Hepatocyte (in vitro differentiated cells): Measurements from ENCODE around the gene LPP. TPM values are rescaled to one million over a fixed set of nuclear protein-coding genes. Genes with fewer than 3 reads are reported as not detected.

Source experiments
- DNase-seq: peaks from one replicate; pipeline ENCODE4 v3.0.0-alpha.2; 2016; ENCODE audit warnings: low spot score
- H2AFZ ChIP-seq: fragments of 200-600 bp; sonication (generic); 2 replicates; pipeline ENCODE4 v1.6.0; 2016; ENCODE audit warnings: antibody characterized with exemption, mild to moderate bottlenecking
- H3K27ac ChIP-seq: fragments of 200-600 bp; sonication (generic); 2 replicates; pipeline ENCODE4 v1.5.1; 2016; ENCODE audit warnings: mild to moderate bottlenecking
- H3K27me3 ChIP-seq: fragments of 200-600 bp; sonication (generic); 2 replicates; pipeline ENCODE4 v1.6.1; 2016
- H3K36me3 ChIP-seq: fragments of 200-600 bp; sonication (generic); replicated peaks from 2 replicates; pipeline ENCODE4 v1.5.1; 2016; ENCODE audit warnings: low read depth; ENCODE audit not compliant: insufficient read depth
- H3K4me1 ChIP-seq: fragments of 200-600 bp; sonication (generic); 2 replicates; pipeline ENCODE4 v1.5.1; 2016; ENCODE audit warnings: mild to moderate bottlenecking, moderate library complexity; ENCODE audit not compliant: insufficient read depth
- H3K4me2 ChIP-seq: fragments of 200-600 bp; sonication (generic); 2 replicates; pipeline ENCODE4 v1.6.0; 2016
- H3K4me3 ChIP-seq: fragments of 200-600 bp; sonication (generic); 2 replicates; pipeline ENCODE4 v1.5.1; 2016; ENCODE audit warnings: mild to moderate bottlenecking
- H3K79me2 ChIP-seq: fragments of 200-600 bp; sonication (generic); 2 replicates; pipeline ENCODE4 v1.6.0; 2017; ENCODE audit warnings: mild to moderate bottlenecking
- H3K9me2 ChIP-seq: fragments of 200-600 bp; sonication (generic); replicated peaks from 2 replicates; pipeline ENCODE4 v1.6.0; 2017; ENCODE audit warnings: mild to moderate bottlenecking; ENCODE audit not compliant: insufficient read depth
- H3K9me3 ChIP-seq: fragments of 200-600 bp; sonication (generic); 2 replicates; pipeline ENCODE4 v1.5.1; 2016; ENCODE audit warnings: low read depth, mild to moderate bottlenecking
- H4K20me1 ChIP-seq: fragments of 200-600 bp; sonication (generic); 2 replicates; pipeline ENCODE4 v1.6.0; 2016; ENCODE audit warnings: mild to moderate bottlenecking; ENCODE audit not compliant: insufficient read depth, poor library complexity, severe bottlenecking
- CTCF ChIP-seq: fragments of 200-600 bp; sonication (generic); IDR thresholded peaks from 2 replicates; pipeline ENCODE4 v1.5.1; 2016; ENCODE audit warnings: antibody characterized with exemption, mild to moderate bottlenecking; ENCODE audit not compliant: poor library complexity
- EZH2 ChIP-seq: fragments of 200-600 bp; sonication (generic); IDR thresholded peaks from 2 replicates; pipeline ENCODE4 v1.6.1; 2016; ENCODE audit warnings: antibody characterized with exemption, mild to moderate bottlenecking, borderline replicate concordance
- EZH2phosphoT487 ChIP-seq: fragments of 200-600 bp; sonication (generic); IDR thresholded peaks from one replicate; pipeline ENCODE4 v1.6.1; 2018; ENCODE audit warnings: antibody characterized with exemption, mild to moderate bottlenecking, low read depth, moderate library complexity; ENCODE audit not compliant: unreplicated experiment, severe bottlenecking
- whole genome bisulfite sequencing: methylation state at CpG from one replicate; pipeline ENCODE4 v1.1.6; 2016; ENCODE audit warnings: low lambda C conversion rate; ENCODE audit errors: missing lambda C conversion rate; 5-methylcytosine and 5-hydroxymethylcytosine counted together
- polyA plus RNA-seq: library from polyadenylated mRNA; unstranded; fragments of >200 nt; fragmentation: Nextera tagmentation; extraction: Ambion mirVana; gene quantifications from 2 replicates; pipeline ENCODE4 v1.2.1, GENCODE V29; 2016
- total RNA-seq: library from RNA; depleted of rRNA; stranded (reverse); fragments of >200 nt; gene quantifications from 2 replicates; pipeline ENCODE4 v1.2.3, GENCODE V29; 2014

The LPP gene
- total and polyA plus RNA-seq, 2 experiments from 2014 or later: 53.2 to 73.8 TPM

DNA sequence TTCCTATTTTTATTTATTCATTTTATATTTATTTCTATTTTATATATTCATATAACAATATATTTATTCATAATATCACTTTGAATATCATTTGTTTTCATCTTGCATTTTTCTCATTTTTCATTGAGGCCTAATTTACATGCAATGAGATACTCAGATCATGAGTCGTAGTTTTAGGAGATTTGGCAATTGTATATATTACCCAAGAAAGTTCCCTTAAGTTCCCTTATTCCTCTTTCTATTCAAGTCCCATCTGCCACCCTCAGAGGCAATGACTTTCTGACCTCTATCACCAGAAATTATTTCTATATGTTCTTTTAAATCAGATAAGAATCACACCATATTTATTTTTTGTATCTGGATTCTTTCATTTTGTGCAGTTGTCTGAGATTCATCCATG lies 688.7 kb downstream of the LPP start:
- no peak for DNase-seq
- H3K4me2 ChIP-seq: no peak overlapping the region
- H3K79me2 ChIP-seq: peaks cover 9% of the 10 kb centered on the region
- no peaks in the 10 kb centered on the region for H3K9me3 ChIP-seq
- peaks cover 13% of the 10 kb centered on the region for H3K4me1 ChIP-seq
- no peak overlapping the region for H3K4me3 ChIP-seq
- no peaks in the 10 kb centered on the region for H3K36me3 ChIP-seq
- TF ChIP-seq CTCF (no peak), EZH2 (no peak), EZH2phosphoT487 (no peak)
- 90% methylated on average over 1 of the region's 1 CpG for WGBS
- H4K20me1 ChIP-seq: no peaks in the 10 kb centered on the region
- H2AFZ ChIP-seq: no peak overlapping the region
- H3K27ac ChIP-seq: no peak overlapping the region
- H3K9me2 ChIP-seq: no peaks in the 10 kb centered on the region
- no peaks in the 10 kb centered on the region for H3K27me3 ChIP-seq

- Histone ChIP-seq H3K27me3 (no peaks in the 10 kb centered on the region), H3K27ac (no peak overlapping the region), H4K20me1 (no peaks in the 10 kb centered on the region), H3K79me2 (peaks cover 9% of the 10 kb centered on the region), H3K4me1 (peaks cover 13% of the 10 kb centered on the region), H2AFZ (no peak overlapping the region), H3K4me3 (no peak overlapping the region), H3K4me2 (no peak overlapping the region), H3K36me3 (no peaks in the 10 kb centered on the region), H3K9me3 (no peaks in the 10 kb centered on the region), H3K9me2 (no peaks in the 10 kb centered on the region)
- no peak for DNase-seq
- WGBS: 50% methylated on average over 1 of the region's 1 CpG
- TF ChIP-seq CTCF (no peak), EZH2 (no peak), EZH2phosphoT487 (no peak)
These were observed 690.1 kb downstream of the LPP start for GRCh38 chr3:188844096-188844495.

DNA sequence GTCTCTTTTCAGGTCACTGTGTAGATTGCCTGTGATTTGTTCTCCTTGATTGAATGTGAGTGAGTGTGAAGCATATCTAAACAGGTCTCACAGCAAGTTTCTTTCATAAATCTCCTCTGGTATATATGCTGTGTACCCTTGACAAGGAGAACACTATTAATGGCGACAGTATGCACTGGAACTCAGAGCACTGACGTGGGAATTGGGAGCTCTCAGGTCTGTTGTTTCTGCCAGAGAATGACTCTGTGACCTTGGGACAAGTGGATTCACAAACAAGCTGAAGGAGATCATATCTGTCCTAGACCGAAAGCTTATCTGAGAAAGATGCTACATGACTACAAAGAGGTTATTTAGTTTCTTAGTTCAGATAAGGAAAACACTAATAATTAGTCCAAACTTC lies 691.6 kb downstream of the LPP start:
- no peak overlapping the region for H2AFZ ChIP-seq

More for the DNA sequence above, 691.6 kb downstream of the LPP start:
- TF ChIP-seq CTCF (no peak), EZH2 (no peak), EZH2phosphoT487 (no peak)
- H3K9me2 ChIP-seq: no peaks in the 10 kb centered on the region
- peaks cover 9% of the 10 kb centered on the region for H3K79me2 ChIP-seq
- no peak overlapping the region for H3K4me2 ChIP-seq
- H3K4me3 ChIP-seq: no peak overlapping the region
- no peaks in the 10 kb centered on the region for H3K9me3 ChIP-seq
- H3K27ac ChIP-seq: no peak overlapping the region
- peaks cover 10% of the 10 kb centered on the region for H3K4me1 ChIP-seq
- 73% methylated on average over 3 of the region's 3 CpGs for WGBS
- H4K20me1 ChIP-seq: no peaks in the 10 kb centered on the region
- no peak for DNase-seq
- no peaks in the 10 kb centered on the region for H3K36me3 ChIP-seq
- no peaks in the 10 kb centered on the region for H3K27me3 ChIP-seq
